Tracheal epithelial cell (primary cell): ENCODE data around the gene TMEM182. TPM values are rescaled to one million over a fixed set of nuclear protein-coding genes. Genes with fewer than 3 reads are reported as not detected.

Source experiments
- total RNA-seq: library from RNA; depleted of rRNA; stranded (reverse); fragments of >200 nt; gene quantifications from 2 replicates; pipeline ENCODE4 v1.2.1, GENCODE V29; 2014

The TMEM182 gene
- 3.6 and 4.3 TPM in 2 replicates for total RNA-seq

GRCh38 chr2:102761763-102762162, at the start of gene TMEM182:
TMEM182 (plus strand) TSS chr2:102762031; CDS start chr2:102762218, 187 bp downstream.

Other genes with a start within 250 kb of the TMEM182 start
- under 0.01 and 1.2 TPM in 2 replicates for gene SLC9A2, start 142.5 kb upstream of the TMEM182 start, total RNA-seq